NCI-H2196 (cell line): ENCODE data around the gene NR3C1.

ENCODE experiments used
- DNase-seq: peaks from one replicate; lab custom pipeline; 2025; ENCODE audit not compliant: unreplicated experiment; lab: John Stamatoyannopoulos, UW

Gene NR3C1

DNA sequence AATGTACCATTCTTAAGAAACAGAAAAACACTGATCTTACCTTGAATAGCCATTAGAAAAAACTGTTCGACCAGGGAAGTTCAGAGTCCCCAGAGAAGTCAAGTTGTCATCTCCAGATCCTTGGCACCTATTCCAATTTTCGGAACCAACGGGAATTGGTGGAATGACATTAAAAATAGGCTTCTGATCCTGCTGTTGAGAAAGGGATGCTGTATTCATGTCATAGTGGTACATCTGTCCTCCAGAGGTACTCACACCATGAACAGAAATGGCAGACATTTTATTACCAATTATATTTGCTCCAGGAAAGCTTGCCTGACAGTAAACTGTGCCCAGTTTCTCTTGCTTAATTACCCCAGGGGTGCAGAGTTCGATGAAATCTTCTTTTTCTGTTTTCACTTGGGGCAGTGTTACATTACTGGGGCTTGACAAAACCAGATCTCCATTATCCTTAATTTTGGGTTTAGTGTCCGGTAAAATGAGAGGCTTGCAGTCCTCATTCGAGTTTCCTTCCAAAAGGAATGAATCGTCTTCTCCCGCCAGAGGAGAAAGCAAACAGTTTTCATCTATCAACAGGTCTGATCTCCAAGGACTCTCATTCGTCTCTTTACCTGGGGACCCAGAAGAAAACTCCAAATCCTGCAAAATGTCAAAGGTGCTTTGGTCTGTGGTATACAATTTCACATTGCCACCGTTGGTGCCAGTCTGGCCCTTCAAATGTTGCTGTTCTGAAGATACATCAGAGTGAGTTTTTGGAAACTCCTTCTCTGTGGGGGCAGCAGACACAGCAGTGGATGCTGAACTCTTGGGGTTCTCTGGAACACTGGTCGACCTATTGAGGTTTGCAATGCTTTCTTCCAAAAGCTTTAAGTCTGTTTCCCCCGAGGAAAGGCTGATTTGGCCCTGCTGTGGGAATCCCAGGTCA, 3.6 kb downstream of the NR3C1 start:
- DNase-seq, result no peak

DNA sequence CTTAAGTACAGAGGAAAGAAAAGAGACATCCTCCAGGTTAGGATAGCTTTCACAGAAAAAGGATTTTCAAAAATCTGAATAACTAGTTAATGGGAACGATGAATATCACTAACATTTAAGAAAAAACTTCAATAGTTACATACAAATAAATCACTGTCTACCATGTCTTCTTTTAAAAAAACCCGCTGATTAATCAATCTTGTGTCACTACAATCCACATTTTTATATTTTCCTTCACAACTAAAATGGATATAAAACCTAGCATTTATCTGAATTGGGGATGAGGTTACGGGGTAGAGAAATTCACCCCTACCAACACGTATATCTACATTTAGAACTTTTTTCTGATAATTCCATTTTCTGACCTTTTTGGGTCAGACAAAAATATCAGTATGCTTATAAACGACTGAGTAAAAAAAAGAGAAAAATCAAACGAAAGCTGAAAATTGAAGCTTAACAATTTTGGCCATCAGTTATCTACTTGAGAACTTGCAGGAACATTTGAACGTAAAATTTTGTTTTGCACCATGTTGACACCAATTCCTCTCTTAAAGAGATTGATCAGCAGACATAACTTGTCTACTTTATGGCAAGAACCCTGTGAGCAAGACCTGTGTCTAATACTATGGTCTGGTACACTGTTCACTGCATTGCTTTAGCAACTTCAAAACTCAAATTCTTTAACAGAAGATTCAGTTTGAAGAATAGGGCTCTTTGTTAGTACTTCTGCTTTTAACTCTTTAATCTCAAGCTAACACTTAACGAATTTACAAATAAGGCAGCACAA, 4.8 kb downstream of the NR3C1 start:
- DNase-seq, result no peak

DNA sequence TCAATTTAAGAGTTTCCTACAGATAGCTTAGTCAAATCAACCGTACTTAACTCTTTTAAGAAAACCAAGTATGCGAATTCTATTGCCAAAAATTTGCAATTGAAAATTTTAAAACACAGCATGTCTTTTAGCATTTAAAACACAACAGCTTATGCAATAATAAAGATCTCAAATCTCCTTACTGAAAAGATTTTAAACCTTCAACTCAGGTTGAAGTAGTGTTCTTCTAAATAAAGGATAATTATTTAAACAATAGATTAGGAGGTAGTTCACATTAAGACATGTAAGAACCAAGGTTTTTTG, 5.5 kb downstream of the NR3C1 start:
- no peak for DNase-seq

DNA sequence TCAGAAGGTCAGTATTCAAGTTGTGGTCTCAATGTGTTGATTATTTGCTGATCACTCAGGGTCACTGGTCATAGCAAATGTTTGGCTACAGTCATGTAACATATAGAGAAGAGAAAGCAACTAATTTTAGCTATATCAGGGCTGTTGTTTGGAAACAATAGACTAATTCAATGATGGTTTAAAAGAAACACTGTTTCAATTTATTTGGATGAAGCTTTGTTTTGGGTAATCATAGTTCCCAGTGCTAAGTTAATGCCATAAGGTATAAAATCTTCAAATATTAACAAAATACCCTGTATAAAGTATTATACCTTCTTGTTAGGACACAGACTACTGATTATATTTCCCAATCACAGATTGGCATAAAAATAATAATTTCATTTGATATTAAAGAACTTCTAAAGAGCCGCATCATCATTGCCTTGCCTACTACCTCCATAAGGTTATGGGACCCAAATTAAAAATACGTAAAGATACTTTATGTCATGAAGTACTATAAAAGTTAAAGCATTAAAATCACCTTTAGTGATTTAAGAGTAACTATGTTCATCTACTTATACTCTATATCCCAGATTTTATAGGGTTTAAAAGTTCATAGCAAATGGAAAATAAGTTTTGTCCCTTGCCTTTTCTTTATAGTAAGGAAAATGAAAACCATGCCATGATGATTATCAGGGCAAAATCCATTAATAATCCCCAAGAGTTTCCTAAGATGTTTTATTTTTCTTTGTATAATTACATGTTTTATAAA, 6.0 kb downstream of the NR3C1 start:
- DNase-seq, result no peak

DNA sequence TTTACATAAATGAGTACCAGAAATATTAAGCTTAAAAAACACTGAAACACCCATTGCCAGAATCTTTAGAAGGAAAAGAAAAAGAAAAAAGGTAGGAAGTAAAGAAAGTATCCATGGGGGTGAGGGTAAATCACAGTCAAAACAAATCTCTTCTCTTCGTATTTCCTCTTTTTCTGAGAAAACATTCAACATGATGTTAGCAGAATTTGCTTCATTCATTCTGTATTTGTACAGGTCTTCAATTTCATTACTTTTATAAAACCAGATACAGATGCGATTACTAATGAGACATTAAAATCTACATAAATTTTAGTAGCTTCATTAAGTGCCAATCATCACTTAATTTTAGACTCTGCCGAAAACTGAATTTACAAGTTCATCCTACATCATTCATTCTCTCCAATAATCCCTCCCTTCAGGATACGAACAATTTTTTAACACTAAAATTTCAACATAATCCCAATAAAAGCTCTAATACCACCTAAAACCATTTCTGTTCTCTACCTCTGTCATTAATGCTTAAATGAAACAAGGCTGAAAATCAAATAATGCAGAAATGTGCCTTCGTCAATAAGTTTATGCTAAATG, 7.0 kb downstream of the NR3C1 start:
- DNase-seq, result no peak

DNA sequence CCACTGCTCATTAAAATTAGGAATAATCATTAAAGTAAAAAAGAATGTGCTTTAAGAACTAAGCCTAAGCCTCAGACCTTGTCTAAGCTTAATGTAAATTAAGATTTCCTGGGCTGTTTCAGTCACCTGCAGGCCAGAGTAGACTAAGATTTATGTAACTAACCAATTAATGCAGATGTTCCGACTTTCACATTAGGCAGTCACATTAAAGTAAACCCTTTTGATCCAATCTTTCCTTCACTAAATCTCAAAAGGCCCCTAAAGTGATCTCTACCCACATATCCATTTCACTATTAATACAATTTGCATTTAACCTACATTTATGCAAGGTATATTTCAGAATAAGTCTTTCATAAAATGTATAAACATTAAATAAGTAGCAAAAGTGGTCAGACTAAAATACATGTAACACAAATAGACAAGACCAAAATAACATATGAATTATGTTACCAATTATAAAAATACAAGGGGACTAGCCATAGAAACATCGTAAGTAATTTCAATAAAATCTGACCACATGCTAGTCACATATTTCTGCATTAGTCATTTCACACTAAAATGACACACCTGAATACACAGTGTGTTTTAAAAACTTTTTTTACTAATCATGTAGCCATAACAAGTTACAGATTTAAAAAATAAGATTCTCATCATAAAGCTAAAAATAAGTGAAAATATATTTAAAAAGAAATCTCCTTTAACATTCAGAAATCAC, 7.7 kb downstream of the NR3C1 start:
- no peak for DNase-seq

DNA sequence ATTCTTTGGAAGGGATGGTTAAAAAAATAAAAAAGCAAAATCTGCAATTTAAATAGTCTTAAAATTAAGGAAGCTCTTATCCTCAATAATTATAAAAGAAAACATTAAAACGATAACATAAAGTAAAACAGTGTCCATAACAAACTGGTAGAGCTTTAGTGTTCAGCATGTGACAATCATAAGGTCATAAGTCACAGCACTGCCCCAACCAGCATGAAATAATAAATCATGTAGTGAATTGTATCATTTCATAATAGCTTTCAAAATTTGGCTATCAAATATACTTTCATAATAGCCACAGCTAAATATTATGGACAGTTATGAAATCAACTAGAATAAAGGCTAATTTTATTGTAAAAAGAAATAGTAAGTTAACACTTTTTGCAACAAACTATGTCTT, 10.0 kb downstream of the NR3C1 start:
- DNase-seq, result no peak

DNA sequence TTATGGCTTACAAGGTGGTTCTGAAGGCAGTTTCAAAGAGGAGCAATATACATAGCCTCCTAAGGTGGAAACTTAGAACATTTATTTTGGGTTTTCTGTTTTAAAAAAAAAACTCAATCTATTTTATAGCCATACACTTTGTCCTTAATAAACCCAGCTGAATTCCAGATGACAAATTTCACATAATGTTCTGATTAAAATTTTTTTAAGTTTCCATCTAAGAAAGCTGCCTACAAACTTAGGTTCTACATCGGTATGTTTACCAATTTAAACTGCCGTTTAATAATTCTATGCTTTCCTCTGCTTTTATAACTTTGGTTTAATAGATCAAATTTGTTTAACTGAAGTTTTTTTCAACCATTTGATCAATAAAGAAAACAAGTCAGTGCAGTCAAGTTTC, 12.5 kb downstream of the NR3C1 start:
- no peak for DNase-seq

DNA sequence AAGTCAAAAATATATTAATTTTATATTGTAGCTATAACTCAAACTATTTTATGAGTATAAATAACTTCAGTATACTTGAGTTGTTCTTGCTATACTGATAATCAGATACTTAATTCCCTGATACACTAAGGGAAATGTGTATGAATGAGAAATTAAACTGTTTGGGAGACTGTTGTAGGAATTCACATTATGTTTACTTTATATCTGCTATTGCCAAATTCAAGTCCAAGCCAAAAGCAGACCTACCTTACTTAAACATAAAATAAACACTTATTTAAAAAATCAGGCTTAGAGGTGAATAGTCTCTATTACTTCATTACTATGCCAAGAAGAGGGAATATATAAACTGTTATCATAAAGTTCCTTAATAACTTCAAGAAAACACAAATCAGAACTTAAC, 13.2 kb downstream of the NR3C1 start:
- DNase-seq, result no peak

DNA sequence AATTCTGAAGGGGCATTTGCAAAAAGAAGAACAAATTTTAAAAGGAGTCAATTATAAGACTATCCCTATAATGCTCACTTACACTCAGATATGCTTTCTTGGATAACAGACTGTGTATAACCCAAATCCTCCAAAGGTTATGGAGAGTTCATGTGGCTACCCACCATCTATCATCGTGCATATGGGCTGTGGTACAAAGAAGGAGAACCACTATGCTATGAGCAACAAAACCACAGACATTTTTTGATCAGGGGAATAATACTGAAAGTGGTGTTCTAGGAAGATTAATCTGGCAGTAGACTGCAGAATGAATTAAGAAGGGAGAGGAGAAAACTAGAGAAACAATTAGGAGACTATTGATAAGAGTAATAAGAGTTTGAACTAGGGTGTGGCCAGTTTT, 16.8 kb downstream of the NR3C1 start:
- no peak for DNase-seq

DNA sequence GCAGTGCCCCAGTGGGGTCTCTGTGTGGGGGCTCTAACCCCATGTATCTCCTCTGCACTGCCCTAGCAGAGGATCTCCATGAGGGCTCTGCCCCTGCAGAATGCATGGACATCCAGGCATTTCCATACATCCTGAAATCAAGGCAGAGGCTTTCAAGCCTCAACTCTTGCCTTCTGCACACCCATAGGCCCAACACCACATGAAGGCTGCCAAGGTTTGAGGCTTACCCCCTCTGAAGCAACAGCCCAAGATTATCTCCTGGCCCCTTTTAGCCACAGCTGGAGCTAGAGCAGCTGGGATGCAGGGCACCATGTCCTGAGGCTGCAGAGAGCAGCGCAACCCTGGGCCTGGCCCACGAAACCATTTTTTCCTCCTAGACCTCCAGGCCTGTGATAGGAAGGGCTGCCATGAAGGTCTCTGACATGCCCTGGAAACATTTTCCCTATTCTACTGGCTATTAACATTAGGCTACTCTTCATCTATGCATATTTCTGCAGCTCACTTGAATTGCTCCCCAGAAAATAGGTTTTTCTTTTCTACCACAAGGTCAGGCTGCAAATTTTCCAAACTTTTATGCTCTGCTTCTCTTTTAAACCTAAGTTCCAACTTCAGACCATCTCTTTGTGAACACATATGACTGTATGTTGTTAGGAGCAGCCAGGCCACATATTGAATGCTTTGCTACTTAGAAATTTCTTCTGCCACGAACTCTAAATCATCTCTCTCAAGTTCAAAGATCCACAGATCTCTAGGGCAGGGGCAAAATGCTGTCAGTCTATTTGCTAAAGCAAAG, 18.4 kb downstream of the NR3C1 start:
- no peak for DNase-seq

DNA sequence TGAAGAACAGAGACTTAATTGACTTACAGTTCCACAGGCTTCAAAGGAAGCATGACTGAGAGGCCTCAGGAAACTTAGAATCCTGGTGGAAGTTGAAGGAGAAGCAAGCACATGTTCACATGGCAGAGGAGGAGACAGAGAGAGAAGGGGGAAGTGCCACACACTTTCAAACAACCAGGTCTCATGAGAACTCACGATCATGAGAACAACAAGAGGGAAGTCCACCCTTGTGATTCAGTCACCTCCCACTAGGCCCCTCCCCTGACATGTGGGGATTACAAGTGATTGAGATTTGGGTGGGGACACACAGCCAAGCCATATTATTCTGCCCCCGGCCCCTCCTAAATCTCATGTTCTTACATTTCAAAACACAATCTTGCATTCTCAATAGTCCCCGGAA, 19.5 kb downstream of the NR3C1 start:
- DNase-seq, result no peak

DNA sequence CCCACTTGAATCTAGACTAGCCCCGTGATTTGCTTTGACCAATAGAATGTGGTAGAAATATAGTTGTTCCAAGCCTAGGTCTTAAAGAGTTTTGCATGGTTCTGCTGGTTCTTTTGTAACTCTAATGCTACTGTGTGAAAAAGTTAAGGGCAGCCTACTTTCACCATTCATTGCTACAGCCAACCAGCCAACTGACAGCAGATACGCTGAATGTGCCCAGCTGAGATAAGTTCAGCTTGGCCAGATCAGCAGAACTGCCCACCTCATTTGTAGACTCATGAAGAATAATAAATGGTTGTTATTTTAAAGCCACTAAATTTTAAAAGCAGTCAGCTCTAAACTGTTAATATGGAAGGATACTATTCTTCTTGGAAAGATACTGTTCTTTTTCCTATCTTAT, 23.9 kb downstream of the NR3C1 start:
- no peak for DNase-seq

DNA sequence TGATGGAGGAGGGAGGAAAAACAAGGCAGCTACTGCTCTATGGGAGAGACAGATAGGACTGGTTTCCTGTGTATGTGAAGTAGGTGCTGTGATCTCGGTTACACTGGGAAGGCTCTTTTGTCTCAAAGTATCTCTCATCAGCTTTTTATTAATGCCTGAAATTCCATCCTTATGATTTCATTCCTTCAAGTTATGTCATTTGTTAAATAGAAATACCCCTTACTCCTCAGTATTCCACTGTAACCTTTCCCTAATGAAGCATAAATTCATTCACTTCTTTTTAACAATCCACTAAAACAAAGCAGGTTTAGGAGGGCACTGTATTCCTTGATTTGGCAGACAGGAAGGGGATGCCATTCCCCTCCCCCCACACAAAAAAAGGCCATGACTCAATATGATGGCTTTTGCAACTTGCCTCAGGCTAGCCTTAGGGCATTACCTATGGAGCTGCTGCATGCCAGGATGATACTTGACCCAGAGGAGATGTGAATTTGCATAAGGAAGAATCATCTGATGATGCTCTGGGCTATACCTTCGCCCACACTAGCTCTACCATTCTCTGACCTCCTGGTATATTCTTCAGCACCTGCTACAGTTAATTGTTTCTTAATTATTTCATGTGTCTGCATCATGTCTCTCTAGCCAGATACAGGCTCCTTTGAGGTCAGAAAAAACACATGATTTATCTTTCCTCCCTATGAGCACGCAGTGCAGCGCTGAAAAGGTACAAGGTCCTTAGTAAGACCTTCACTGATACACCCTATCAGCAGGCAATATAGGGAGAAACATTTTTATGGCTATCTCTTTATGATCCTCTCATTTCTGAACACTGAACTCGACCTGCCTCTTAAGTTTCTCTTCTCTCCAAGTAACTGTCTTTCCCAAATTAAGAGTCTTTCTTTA, 26.3 kb downstream of the NR3C1 start:
- no peak for DNase-seq

DNA sequence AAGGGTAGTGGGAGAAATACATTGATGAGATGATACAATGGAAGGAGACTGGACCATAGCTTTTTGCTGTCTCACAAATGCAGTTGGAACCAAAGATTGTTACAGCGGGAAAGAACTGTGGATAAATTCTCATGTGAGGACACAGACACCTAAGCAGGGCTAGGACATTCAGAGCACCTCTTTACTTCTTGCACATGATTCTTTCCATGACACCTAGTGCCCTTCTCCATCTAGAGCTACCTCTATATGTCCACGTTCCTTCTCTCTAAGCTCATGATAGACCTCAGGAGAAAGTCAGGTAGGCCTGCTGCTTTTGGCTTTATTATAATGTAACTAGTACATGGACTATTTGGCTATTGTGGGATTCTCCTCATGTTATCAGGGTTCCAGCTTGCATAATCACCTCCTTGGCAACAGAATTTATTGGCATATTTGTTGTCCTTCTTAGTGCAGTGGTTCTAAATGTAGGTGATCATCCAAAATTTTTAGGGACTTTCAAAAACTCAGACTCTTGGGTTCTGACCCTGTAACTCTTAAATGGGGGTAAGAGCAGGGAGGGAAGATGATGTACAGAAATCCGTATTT, 27.2 kb downstream of the NR3C1 start:
- DNase-seq, result no peak

DNA sequence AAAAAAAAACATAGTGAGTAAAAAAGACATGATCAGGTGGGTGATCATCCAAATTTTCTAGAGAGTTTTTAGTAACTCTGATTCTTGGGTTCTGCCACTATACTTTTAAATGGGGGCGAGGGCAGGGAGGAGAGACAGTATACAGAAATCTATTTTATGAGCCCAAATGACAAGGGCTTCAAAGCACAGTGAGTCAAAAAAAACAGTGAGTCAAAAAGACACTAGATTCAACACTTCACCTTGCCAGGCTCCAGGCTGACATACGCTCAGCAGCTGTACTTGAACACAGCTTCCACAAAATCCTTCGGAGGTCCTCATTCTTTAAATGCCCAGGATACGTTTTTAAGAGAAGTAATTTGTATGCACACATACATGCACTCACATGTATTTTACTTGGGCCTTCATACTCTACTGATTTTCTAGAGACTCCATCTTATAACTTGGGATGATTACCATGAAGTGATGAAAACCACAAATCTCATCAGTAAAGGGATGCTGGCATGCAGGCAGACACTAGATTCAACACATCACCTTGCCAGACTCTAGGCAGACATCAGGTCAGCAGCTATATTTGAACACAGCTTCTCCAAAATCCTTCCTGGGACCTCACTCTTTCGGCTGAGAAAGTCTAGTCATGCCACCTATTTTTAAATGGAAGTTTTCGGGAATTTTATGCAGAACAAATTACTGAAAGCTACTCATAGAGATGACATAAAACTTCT, 28.8 kb downstream of the NR3C1 start:
- no peak for DNase-seq

DNA sequence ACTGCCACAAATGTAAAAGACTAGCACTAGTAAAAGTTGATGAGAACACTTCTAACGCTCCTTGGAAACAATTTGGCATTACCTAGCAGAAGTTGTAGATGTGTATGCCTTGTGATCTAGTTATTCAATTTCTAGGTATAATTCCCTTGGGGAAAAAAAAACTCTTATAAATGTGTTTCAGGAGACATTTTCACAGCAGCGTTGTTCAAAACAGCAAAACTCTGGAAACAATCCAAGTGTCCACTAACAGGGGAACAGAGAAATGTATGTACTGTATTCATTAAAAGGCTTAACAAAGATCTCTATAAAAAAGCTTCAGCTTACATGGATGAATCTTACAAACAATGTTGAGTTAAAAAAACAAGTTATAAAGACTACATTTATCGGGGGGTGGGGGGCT, 30.4 kb downstream of the NR3C1 start:
- DNase-seq, result no peak
